SIG-M5 treated with dmso at 0.1 percent for 504 hours (cell line): ENCODE measurements around the gene DMAC2.
A peak's percentile ranks its signal among the peaks of the same experiment; 100 is the strongest.
"Not testable (repeated sequence)": the region's sequence is repeated elsewhere in the genome, so short reads cannot be mapped to it uniquely, and the experiment has no call there.

Experiments used
- DNase-seq: peaks from one replicate; lab custom pipeline; 2025; ENCODE audit not compliant: unreplicated experiment; lab: John Stamatoyannopoulos, UW

The DMAC2 gene

GRCh38 chr19:41422955-41423354, 16.8 kb downstream of the DMAC2 start:
- DNase-seq, result no peak

DNA sequence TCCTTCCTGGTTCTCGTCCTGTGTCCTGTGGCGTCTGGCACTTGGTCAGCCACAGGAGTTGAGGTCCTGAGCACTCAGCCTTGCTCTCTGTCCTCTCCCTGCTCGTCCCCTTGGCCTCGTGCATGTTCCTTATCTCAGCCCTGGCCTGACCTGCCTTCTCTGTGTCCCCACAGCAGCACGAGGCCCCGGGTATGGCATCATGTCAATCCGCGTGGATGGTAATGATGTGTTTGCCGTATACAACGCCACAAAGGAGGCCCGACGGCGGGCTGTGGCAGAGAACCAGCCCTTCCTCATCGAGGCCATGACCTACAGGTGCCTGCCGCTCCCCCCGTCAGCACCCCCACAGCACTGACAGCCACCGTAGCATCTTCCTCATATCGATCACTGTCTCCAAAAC, 17.3 kb downstream of the DMAC2 start:
- no peak for DNase-seq

DNA sequence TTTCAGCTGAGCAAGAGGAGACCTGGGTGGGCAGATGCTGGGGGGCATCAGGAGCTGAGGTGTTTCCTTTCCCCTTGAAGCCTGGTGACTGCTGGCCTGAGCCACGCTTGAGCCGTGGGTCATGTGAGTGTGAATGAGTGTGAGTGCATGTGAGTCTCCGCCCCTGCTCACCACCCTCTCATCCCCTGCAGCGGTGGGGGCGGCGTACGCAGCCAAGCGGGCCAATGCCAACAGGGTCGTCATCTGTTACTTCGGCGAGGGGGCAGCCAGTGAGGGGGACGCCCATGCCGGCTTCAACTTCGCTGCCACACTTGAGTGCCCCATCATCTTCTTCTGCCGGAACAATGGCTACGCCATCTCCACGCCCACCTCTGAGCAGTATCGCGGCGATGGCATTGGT, 17.7 kb downstream of the DMAC2 start:
- DNase-seq, result no peak

- DNase-seq, result no peak
Observed at GRCh38 chr19:41421314-41421713, 18.4 kb downstream of the DMAC2 start.

DNA sequence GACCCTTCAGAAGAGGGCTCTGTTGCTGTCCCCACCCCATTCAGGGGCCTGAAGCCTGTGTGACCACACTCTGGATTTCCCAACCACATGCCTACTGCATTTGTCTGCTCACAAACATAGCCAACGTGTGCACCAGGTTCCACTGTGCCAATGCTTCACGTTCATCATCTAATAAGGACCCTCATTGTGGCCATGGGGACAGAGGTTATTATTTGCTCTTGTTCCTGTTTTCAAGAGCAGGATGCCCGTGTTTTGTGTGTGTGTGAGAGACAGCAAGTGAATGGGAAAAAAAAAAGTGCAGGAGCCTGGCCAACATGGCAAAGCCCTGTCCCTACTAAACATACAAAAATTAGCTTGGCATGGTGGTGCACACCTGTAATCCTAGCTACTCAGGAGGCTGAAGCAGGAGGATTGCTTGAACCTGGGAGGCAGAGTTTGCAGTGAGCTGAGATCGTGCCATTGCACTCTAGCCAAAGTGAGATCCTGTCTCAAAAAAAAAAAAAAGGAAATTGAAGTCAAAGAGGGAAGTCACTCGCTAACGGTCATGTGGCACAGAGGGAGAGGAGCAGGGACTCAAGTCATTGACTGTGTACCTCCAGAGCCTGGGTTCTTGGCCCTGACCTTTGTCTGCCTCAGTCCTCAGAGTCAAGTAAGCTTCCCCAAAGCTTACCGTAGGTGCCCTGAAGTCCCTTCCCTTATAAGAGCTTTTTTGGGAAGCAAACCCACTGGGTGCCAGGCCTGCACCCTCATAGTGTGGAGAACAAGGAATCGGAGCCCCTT, 19.4 kb downstream of the DMAC2 start:
- DNase-seq, result peak; percentile 77

- no peak for DNase-seq
Observed at GRCh38 chr19:41416194-41416674, 23.5 kb downstream of the DMAC2 start.

DNA sequence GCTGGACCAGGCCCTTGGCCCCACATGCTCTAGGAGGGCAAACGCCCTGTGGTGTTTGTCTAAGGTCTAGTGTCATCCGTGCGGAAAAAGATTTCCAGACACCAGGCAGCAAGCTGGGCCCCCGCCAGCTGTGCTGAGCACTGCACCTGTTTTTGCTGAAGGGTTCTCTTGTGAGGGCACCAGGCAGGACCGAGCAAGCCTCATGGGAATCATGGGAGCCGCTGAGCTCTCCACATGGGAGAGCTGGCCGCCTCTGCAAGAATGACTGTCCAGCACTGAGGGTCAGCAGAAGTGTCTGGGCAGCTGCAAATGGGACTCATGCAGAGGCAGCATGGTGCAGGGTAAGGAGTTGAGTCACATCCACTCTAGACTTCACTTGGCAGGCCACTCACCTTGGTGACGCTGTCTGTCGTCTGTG, 24.5 kb downstream of the DMAC2 start:
- DNase-seq, result no peak

DNA sequence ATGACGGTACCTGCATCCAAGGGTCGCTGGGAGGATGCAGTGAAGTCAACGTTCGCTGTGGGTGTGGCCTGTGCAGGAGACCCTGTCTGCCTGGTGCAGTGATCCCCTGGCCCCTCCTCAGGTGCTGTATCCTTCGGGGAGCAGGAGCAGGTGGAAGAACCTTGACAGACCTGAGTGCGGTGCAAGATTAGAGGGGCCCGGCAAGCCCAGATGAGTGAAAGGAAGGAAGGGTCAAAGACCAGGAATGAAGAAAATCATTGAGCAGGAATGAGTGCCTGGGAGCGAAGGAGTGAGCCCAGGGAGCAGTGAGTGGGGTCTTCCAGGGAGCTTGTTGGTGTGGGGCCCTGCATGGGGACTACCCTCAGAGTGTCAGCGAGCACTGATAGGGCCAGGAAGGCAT, 25.3 kb downstream of the DMAC2 start:
- no peak for DNase-seq

- no peak for DNase-seq
Observed at GRCh38 chr19:41413947-41414346, 25.8 kb downstream of the DMAC2 start.

- no peak for DNase-seq
Observed at GRCh38 chr19:41412953-41413352, 26.8 kb downstream of the DMAC2 start.

- DNase-seq, result no peak
Observed at GRCh38 chr19:41411968-41412265, 27.8 kb downstream of the DMAC2 start.

DNA sequence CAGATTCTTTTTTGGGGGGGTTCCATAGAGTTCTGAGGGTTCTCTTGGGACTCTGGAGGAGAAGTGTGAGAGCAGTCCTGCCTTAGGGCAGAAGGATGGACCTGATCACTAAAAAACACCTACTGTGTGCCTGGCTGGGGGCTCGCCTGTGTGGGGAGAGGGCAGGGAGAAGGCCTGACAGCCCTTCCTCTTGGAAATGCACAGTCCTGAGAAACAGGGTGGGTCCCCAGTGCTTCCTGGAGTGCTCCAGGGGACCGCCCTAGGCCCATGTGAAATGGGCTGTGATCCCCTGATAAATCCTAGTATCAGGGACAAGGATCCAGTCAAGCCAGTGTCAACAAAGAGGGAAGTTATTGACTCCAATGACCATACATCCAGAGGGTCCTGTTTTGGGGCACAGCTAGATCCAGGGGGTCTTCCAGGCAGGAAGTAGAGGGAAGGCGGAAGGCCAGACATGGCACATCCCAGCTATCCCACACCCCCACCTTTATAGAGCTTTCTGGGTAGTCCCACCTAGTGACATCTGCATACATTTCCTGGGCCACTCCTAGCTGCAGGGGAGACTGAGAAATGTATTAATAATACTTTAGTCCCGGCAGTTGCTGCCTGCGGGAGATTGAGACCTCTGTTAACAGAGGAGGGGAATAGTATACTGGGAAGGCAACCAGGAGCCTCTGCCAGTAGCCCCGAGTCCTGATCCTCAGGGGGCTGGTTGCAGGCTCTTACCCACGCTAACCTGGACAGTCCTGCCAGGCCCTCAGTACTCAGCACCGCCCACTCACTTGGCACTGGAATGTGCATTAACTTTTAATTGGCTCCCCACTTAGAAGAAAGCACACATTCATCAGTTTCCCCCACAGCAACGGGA, 28.4 kb downstream of the DMAC2 start:
- DNase-seq, result no peak

DNA sequence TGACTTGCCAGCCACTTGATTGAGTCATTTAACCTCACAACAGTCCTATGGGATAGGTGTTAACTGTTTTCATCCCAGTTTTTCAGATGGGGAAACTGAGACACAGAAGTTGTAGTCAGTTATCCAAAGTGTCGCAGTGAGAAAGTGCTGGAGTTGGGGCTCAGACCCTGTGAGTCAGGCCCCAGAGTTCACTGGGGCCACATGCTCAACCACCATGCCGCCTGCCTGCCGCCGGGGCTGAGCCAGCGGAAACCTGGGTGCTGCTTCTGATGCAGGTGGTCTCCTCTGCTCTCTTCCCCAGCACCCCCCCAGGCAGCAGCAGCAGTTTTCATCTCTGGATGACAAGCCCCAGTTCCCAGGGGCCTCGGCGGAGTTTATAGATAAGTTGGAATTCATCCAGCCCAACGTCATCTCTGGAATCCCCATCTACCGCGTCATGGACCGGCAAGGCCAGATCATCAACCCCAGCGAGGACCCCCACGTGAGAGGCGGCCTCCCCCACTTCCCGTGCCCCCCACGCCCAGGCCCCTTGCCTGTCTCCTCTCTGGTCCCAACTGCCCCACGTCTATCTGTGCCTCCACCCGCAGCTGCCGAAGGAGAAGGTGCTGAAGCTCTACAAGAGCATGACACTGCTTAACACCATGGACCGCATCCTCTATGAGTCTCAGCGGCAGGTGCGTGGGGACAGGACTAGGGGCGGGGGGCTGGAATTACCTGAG, 29.2 kb downstream of the DMAC2 start:
- DNase-seq, result no peak

GRCh38 chr19:41409288-41409687, 30.4 kb downstream of the DMAC2 start:
- DNase-seq, result peak; percentile 71

- DNase-seq, result not testable (repeated sequence)
Observed at GRCh38 chr19:41408846-41409245, 30.9 kb downstream of the DMAC2 start.

GRCh38 chr19:41408256-41408655, 31.5 kb downstream of the DMAC2 start:
- peak; percentile 23 for DNase-seq

- DNase-seq, result peak; percentile 84
Observed at GRCh38 chr19:41407271-41407670, 32.4 kb downstream of the DMAC2 start.

DNA sequence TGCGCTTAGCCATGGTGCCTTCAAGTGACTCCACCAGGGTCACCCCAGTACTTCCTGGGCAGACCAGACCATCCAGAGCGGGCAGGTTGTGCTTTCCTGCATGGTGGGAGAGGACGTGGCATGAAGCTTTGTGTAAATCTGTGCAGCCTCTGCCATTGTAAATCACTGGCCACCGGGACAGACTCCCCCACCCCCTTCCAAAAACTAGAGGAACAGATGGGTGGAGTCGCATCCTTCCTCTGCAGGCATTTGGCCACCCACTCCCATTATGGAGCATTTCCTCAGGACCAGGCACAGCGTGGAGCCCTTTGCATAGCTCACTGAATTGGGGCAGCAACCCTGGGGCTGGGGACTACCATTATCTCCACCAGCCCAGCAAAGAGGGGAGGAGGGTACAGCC, 33.9 kb downstream of the DMAC2 start:
- DNase-seq, result no peak

- no peak for DNase-seq
Observed at GRCh38 chr19:41403181-41403970, 36.3 kb downstream of the DMAC2 start.

DNA sequence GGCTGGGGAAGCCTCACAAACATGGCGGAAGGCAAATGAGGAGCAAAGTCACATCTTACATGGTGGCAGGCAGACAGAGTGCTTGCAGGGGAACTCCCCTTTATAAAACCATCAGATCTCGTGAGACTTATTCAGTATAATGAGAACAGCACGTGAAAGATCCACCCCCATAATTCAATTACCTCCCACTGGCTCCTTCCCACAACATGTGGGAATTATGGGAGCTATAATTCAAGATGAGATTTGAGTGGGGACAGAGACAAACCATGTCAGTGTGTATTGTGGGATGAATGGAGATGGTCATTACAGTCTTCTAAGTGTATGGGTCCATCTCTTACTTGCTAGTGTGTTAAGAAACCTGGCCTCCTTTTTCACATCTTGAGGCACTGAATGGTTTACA, 37.7 kb downstream of the DMAC2 start:
- DNase-seq, result no peak

GRCh38 chr19:41401483-41401882, 38.2 kb downstream of the DMAC2 start:
- DNase-seq, result no peak
